NCI-H345 treated with DMSO at 0.1 percent for 48 hours (cell line): ENCODE results near the gene ARID3A.

ENCODE experiments used
- DNase-seq: peaks from one replicate; lab custom pipeline; 2025; ENCODE audit not compliant: unreplicated experiment; lab: John Stamatoyannopoulos, UW

ARID3A gene

GRCh38 chr19:911197-912033 is 14.4 kb upstream of the ARID3A start:
- no peak for DNase-seq

DNA sequence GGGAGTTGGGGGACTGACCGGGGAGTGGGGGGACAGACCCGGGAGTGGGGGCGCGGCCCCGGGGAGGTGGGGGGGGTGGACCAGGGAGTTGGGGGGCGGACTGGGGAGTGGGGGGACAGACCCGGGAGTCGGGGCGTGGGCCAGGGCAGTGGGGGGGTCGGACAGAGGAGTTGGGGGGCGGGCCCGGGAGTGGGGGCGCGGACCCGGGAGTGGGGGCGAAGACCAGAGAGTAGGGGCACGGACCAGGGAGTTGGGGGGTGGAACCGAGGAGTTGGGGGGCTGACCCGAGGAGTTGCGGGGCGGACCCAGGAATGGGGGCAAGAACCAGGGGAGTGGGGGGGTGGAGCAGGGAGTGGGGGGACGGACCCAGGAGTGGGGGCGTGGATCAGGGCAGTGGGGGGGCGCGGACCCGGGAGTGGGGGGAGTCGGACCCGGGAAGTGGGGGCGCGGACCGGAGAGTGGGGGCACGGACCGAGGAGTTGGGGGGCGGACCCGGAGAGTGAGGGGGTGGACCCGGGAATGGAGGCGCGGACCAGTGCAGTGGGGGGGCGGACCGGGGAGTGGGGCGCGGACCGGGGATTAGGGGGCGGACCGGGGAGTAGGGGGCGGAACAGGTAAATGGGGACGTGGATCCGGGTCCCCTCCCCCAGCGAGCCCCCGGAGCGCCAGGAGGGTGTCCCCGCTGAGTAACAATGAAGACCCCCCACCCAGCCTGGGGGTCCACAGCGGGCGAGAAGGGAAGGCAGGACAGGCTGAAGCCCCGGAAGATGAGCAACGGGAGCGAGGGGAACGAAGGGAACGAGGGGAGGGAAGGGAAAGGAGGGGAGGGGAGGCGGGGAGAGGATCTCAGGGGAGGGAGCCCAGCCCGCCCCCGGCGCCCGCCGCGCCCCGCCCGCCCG is 13.4 kb upstream of the ARID3A start:
- no peak for DNase-seq

GRCh38 chr19:913080-913748 is 12.6 kb upstream of the ARID3A start, which contains the start of gene R3HDM4:
R3HDM4 (minus strand) TSS chr19:913219; CDS start chr19:913157, 62 bp downstream.
- DNase-seq: no peak

- no peak for DNase-seq
Measured at GRCh38 chr19:916645-917322, 9.1 kb upstream of the ARID3A start.

DNA sequence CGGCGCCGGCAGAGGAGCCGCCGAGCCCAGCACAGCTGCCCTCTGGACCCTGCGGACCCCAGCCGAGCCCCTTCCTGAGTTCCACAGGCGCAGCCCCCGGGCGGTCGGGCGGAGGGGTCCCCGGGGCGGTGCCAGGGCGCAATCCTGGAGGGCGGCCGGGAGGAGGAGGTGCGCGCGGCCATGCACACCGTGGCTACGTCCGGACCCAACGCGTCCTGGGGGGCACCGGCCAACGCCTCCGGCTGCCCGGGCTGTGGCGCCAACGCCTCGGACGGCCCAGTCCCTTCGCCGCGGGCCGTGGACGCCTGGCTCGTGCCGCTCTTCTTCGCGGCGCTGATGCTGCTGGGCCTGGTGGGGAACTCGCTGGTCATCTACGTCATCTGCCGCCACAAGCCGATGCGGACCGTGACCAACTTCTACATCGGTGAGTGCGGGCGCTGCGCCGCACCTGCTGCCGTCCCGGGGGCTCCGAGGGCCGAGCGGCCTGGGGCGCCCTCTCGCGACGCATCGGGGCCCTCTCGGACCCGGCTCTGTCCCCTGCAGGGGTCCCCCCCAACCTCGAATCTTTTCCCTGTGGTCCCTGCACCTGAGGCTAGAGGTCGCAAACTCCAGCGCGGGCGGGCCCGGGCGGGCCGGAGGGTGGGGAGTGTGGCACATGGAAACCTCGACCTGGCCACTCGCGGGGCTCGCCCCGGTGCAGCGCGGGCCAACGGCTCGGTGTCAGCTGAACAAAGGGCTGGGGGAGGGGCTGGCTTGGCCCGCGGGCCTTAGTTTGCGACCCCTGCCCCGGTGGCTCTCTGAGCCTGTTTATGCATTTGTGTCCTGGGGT is 8.3 kb upstream of the ARID3A start, which contains the start of gene KISS1R:
KISS1R (plus strand) TSS at position 11 of the 829 bp plus-strand sequence; CDS start at position 181, 170 bp downstream.
- DNase-seq: no peak

- no peak for DNase-seq
Measured at GRCh38 chr19:918152-918437, 7.7 kb upstream of the ARID3A start.

- DNase-seq: no peak
Measured at GRCh38 chr19:918481-919198, 7.2 kb upstream of the ARID3A start.

DNA sequence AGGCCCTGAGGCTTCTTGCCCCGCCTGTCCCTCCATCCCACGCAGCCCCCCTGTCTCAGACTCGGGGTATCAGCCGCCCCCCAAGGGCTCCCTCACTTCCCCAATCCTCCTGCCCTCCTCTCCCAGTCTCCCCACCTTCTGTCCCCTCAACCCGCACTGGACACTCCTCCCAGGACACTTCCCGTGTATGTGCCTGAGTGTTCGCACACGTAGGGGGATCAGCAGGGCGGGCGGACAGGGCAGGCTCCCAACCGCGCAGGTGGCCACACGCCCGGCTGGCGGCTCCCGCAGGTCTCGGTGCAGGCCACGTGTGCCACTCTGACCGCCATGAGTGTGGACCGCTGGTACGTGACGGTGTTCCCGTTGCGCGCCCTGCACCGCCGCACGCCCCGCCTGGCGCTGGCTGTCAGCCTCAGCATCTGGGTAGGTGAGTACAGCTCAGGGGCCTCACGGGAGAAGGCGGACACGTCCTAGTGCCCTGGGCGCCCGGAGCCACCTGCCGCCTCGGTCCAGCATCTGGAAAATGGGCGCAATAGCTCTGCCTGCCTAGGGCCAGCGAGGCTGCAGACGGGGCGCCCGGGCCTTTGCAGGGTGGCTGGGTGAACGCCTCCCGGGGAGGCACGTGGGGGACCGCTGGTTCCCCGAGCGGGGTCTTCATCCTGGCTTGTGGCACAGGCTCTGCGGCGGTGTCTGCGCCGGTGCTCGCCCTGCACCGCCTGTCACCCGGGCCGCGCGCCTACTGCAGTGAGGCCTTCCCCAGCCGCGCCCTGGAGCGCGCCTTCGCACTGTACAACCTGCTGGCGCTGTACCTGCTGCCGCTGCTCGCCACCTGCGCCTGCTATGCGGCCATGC is 6.4 kb upstream of the ARID3A start:
- peak; percentile 60 for DNase-seq

- DNase-seq: peak; percentile 52
Measured at GRCh38 chr19:920051-920864, 5.6 kb upstream of the ARID3A start.

DNA sequence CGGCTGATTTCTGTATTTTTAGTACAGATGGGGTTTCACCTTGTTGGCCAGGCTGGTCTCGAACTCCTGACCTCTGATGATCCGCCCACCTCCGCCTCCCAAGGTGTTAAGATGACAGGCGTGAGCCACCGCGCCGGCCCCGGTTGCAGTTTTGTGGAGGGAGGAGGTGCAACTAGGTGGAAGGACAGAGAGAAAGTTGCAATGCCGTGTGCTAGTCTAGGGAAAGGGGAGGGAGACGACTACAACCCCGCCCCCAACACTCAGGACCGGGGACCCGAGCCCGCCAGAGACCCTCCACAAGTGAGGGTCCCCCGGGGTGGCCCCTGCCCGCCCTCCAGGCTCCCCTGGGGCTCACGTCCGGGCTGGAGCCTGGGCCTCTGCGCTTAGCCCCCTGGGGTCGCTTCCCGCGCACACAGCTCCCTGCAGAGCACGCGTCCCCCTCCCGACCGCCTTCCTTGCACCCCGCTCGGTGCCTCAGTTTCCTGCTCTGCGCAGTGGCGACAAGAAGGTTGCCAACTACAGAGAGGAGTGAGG is 1.2 kb upstream of the ARID3A start:
- no peak for DNase-seq

GRCh38 chr19:925087-925525 is 729 bp upstream of the ARID3A start:
- no peak for DNase-seq

GRCh38 chr19:926323-926588 is 421 bp downstream of the ARID3A start:
- no peak for DNase-seq

DNA sequence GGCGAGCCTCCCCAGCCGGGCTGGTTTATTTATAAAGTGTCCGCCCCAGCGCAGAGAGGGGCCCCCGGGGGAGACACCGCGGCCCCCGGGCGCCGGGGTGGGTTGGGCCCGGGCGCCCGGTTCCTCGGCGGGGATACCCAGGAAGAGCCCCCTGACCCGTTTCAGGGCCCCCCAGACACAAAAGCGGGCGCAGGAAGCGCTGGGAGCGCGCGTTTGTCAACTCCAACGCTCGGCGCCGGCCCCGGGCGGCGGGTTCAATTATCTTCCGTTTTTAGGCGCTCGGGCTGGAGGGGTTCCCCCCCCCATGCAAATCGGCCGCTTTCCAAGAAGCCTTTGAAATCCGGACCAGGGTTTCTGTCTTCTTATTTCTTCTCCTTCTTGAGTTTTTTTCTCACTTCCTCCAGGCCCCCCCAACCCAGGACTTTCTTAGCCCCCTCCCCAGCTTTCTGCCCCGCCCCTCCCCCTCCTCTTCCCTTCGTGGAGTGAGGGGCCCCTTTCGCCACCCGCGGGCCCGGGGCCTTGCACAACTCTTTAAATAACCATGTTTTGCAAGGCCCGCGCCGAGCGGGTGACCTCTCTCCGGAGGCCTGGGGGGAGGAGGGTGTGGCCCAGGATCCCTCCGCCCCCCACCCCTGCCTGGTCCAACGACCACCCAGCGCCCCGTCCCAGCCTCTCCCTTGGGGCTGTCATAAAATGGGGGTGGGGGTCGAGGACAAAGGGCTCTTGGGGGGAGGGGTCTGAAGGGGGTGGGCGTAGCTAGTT is 935 bp downstream of the ARID3A start:
- DNase-seq: no peak

- DNase-seq: no peak
Measured at GRCh38 chr19:927351-927779, 1.5 kb downstream of the ARID3A start.

- DNase-seq: no peak
Measured at GRCh38 chr19:927780-928401, 2.1 kb downstream of the ARID3A start.

- DNase-seq: no peak
Measured at GRCh38 chr19:928471-929202, 2.8 kb downstream of the ARID3A start.
